Neural progenitor cell (in vitro differentiated cells): ENCODE results near the gene LTB4R. TPM values are rescaled to one million over a fixed set of nuclear protein-coding genes. Genes with fewer than 3 reads are reported as not detected.

Source experiments
- DNase-seq: peaks from one replicate; pipeline ENCODE4 v3.0.0-alpha.2; 2016; ENCODE audit warnings: low spot score
- H2AFZ ChIP-seq: fragments of 200-600 bp; sonication (generic); replicated peaks from 2 replicates; pipeline ENCODE4 v1.6.1; 2016; ENCODE audit warnings: antibody characterized with exemption
- H3F3A ChIP-seq: fragments of 200-600 bp; sonication (generic); 2 replicates; pipeline ENCODE4 v1.6.1; 2016; ENCODE audit warnings: antibody characterized with exemption, low read depth
- H3K27ac ChIP-seq: fragments of 200-600 bp; sonication (generic); 2 replicates; pipeline ENCODE4 v1.5.1; 2016; ENCODE audit warnings: mild to moderate bottlenecking
- H3K27me3 ChIP-seq: fragments of 200-600 bp; sonication (generic); 2 replicates; pipeline ENCODE4 v1.6.1; 2016; ENCODE audit warnings: mild to moderate bottlenecking, moderate library complexity
- H3K36me3 ChIP-seq: fragments of 200-600 bp; sonication (generic); 2 replicates; pipeline ENCODE4 v1.5.1; 2016
- H3K4me1 ChIP-seq: fragments of 200-600 bp; sonication (generic); 2 replicates; pipeline ENCODE4 v1.6.1; 2016; ENCODE audit warnings: mixed run types
- H3K4me2 ChIP-seq: fragments of 200-600 bp; sonication (generic); 2 replicates; pipeline ENCODE4 v1.6.1; 2016
- H3K4me3 ChIP-seq: fragments of 200-600 bp; sonication (generic); 2 replicates; pipeline ENCODE4 v1.5.1; 2016
- H3K79me2 ChIP-seq: fragments of 200-600 bp; sonication (generic); 2 replicates; pipeline ENCODE4 v1.6.1; 2016; ENCODE audit warnings: low read depth
- H3K9ac ChIP-seq: fragments of 200-600 bp; sonication (generic); 2 replicates; pipeline ENCODE4 v1.6.1; 2016
- H3K9me3 ChIP-seq: fragments of 200-600 bp; sonication (generic); 2 replicates; pipeline ENCODE4 v1.5.1; 2016; ENCODE audit warnings: low read depth
- H4K20me1 ChIP-seq: fragments of 200-600 bp; sonication (generic); 2 replicates; pipeline ENCODE4 v1.6.1; 2016; ENCODE audit warnings: low read depth
- H3K27ac Mint-ChIP-seq: 3 replicates; pipeline ENCODE4 v1.8.0; 2021; ENCODE audit warnings: mixed read lengths
- H3K27me3 Mint-ChIP-seq: 2 replicates; pipeline ENCODE4 v1.8.0; 2022; ENCODE audit warnings: low read depth, mild to moderate bottlenecking, inconsistent platforms, moderate library complexity, mixed read lengths; ENCODE audit not compliant: insufficient read depth
- H3K36me3 Mint-ChIP-seq: 3 replicates; pipeline ENCODE4 v1.8.0; 2021; ENCODE audit warnings: mixed read lengths
- H3K4me1 Mint-ChIP-seq: 3 replicates; pipeline ENCODE4 v1.8.0; 2021; ENCODE audit warnings: mixed read lengths
- H3K4me3 Mint-ChIP-seq: 3 replicates; pipeline ENCODE4 v1.8.0; 2021; ENCODE audit warnings: mild to moderate bottlenecking, moderate library complexity, mixed read lengths
- H3K9me3 Mint-ChIP-seq: 3 replicates; pipeline ENCODE4 v1.8.0; 2020; ENCODE audit warnings: mixed read lengths
- EZH2 ChIP-seq: fragments of 200-600 bp; sonication (generic); IDR thresholded peaks from 2 replicates; pipeline ENCODE4 v1.6.1; 2017; ENCODE audit warnings: antibody characterized with exemption, mild to moderate bottlenecking, moderate library complexity
- EZH2phosphoT487 ChIP-seq: fragments of 200-600 bp; sonication (generic); IDR thresholded peaks from 2 replicates; pipeline ENCODE4 v1.6.1; 2017; ENCODE audit warnings: antibody characterized with exemption
- total RNA-seq: library from RNA; depleted of rRNA; stranded (reverse); fragments of >200 nt; gene quantifications from 2 replicates; pipeline ENCODE4 v1.2.3, GENCODE V29; 2015; ENCODE audit warnings: low replicate concordance
- TF ChIP-seq, protein P1 (sequence below): fragments of 200-600 bp; sonication (generic); IDR thresholded peaks from 2 replicates; pipeline ENCODE4 v1.5.1; 2017; ENCODE audit warnings: antibody characterized with exemption, mild to moderate bottlenecking

LTB4R gene
- total RNA-seq, 1 donor from 2014 or later = 1.9 TPM

DNA sequence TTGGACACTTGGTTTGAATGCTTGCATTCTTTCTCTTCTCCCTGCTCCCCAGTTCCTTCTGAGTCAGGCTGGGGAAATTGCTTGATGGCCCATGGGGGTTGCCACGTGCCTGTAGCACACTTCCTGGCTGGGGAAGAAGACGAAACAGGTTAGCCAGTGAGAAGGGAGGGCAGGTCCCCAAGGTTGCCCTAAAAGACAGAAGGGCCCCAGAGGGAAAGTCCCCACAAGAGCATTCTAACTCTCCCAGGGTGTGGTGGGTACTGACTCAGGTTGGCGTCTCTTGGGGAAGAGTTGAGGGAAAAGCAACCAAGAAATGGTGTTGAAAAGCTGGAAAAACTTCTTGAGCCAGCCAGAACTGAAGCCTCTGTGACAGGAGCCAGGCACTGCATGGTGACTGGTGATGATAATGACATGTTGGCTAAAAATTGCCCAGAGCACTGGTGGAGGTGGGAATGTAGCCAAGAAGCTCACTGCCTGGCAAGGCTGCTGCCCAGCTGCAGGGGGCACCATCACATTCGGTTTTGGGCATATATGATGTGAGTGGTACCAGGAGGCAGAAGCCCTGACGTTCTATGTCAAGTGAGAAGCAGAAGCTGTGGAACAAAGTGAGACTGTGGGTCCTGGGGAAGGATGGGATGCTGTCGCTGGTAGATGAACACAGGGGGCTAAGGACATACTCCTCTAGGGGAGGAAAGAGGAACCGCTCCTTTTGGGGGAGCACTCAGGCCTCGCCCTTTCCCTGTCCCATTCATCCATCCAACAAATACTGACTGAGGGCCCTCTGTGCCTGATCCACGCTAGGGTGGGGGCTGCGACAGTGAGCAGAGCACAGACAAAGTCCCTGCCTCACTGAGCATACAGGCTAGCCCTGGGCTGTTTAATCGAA is 31.8 kb upstream of the LTB4R start:
- no peaks in the 10 kb centered on the region for H3K9me3 Mint-ChIP-seq
- no peaks in the 10 kb centered on the region for H3K36me3 Mint-ChIP-seq
- Histone ChIP-seq H4K20me1 (no peaks in the 10 kb centered on the region), H3K27me3 (no peaks in the 10 kb centered on the region), H3K9me3 (no peaks in the 10 kb centered on the region), H3K79me2 (no peaks in the 10 kb centered on the region), H3K4me1 (no peaks in the 10 kb centered on the region), H3K4me3 (no peak overlapping the region), H3K9ac (no peak overlapping the region), H2AFZ (no peak overlapping the region), H3K4me2 (no peak overlapping the region), H3F3A (no peaks in the 10 kb centered on the region), H3K27ac (no peak overlapping the region), H3K36me3 (no peaks in the 10 kb centered on the region)
- DNase-seq = no peak
- no peaks in the 10 kb centered on the region for H3K4me1 Mint-ChIP-seq
- no peak overlapping the region for H3K27ac Mint-ChIP-seq
- H3K27me3 Mint-ChIP-seq = peaks cover 2% of the 10 kb centered on the region
- H3K4me3 Mint-ChIP-seq = no peak overlapping the region
- TF ChIP-seq EZH2phosphoT487 (no peak), EZH2 (no peak)
- TF ChIP-seq, protein P1, sequence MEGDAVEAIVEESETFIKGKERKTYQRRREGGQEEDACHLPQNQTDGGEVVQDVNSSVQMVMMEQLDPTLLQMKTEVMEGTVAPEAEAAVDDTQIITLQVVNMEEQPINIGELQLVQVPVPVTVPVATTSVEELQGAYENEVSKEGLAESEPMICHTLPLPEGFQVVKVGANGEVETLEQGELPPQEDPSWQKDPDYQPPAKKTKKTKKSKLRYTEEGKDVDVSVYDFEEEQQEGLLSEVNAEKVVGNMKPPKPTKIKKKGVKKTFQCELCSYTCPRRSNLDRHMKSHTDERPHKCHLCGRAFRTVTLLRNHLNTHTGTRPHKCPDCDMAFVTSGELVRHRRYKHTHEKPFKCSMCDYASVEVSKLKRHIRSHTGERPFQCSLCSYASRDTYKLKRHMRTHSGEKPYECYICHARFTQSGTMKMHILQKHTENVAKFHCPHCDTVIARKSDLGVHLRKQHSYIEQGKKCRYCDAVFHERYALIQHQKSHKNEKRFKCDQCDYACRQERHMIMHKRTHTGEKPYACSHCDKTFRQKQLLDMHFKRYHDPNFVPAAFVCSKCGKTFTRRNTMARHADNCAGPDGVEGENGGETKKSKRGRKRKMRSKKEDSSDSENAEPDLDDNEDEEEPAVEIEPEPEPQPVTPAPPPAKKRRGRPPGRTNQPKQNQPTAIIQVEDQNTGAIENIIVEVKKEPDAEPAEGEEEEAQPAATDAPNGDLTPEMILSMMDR = peak; percentile 11

DNA sequence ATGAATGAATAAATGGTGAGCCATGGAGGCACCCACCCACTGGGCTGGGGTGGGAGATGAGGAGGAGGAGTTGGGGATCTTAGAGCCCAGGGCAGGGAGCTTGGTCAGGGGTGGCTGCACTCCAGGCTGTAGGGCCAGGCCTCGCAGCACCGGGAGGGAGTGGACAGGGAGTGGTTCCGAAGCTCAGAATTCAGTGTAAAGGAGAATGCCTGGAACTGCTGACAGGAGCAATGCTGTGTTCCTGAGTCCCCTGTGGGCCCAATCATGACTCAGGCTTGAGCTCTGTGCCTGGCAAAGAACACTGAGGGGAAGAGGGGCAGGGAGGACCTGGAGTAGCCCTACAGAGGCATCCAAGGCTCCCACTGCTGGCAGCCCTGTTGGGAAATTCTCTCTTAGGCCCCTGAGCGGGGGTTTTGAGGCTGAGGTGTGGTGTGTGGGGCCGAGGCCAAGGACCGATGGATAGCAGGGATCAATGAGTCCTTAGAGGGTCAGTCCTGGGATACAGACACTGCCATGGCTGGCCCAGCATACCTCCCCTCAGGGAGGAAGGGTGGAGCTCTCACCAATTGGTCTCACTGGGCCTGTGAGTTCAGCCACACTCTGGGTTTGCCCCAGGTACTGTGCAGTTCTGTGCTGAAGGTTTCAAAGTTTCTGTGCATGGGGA is 30.4 kb upstream of the LTB4R start:
- Mint-ChIP-seq H3K27ac (peak overlapping the region; percentile 44), H3K36me3 (no peaks in the 10 kb centered on the region), H3K4me3 (no peak overlapping the region)

DNA sequence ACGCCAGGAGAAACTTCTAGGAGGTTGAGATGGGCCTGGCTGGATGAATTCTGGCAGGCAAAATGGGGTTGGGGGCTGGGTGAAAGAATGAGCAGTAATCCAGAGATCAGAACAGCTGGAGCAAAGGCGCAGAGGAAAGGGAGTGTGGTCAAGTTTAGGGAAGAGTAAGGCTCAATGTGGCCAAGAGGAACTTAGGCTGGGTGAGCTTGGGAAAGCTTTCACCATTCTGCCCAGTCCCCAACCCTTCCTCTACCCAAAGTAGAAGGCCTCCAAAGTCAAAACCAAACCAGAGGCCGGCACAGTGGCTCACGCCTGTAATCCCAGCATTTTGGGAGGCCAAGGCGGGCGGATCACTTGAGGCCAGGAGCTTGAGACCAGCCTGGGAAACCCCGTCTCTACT is 29.7 kb upstream of the LTB4R start:
- H2AFZ ChIP-seq = no peak overlapping the region
- TF ChIP-seq, protein P1 = no peak
- no peak for TF ChIP-seq EZH2phosphoT487
- TF ChIP-seq EZH2 = no peak
- peaks cover 4% of the 10 kb centered on the region for H3K27me3 Mint-ChIP-seq
- no peak overlapping the region for H3K27ac Mint-ChIP-seq
- DNase-seq = no peak
- no peak overlapping the region for H3K27ac ChIP-seq
- no peak overlapping the region for H3K4me2 ChIP-seq
- no peak overlapping the region for H3K4me3 ChIP-seq
- H3K4me3 Mint-ChIP-seq = no peak overlapping the region
- no peaks in the 10 kb centered on the region for H3F3A ChIP-seq
- no peaks in the 10 kb centered on the region for H3K27me3 ChIP-seq
- no peaks in the 10 kb centered on the region for H3K9me3 ChIP-seq
- H3K4me1 Mint-ChIP-seq = no peaks in the 10 kb centered on the region
- no peaks in the 10 kb centered on the region for H3K79me2 ChIP-seq
- H4K20me1 ChIP-seq = no peaks in the 10 kb centered on the region
- H3K9me3 Mint-ChIP-seq = no peaks in the 10 kb centered on the region
- no peaks in the 10 kb centered on the region for H3K4me1 ChIP-seq
- H3K36me3 Mint-ChIP-seq = no peaks in the 10 kb centered on the region
- no peaks in the 10 kb centered on the region for H3K36me3 ChIP-seq
- H3K9ac ChIP-seq = no peak overlapping the region

More for the DNA sequence above, 30.4 kb upstream of the LTB4R start:
- no peak for DNase-seq
- Histone ChIP-seq H3K4me1 (no peaks in the 10 kb centered on the region), H3K27me3 (no peaks in the 10 kb centered on the region), H3K9me3 (no peaks in the 10 kb centered on the region), H2AFZ (no peak overlapping the region), H3F3A (no peaks in the 10 kb centered on the region), H3K4me3 (no peak overlapping the region), H3K79me2 (no peaks in the 10 kb centered on the region), H4K20me1 (no peaks in the 10 kb centered on the region), H3K4me2 (no peak overlapping the region), H3K27ac (no peak overlapping the region), H3K9ac (no peak overlapping the region), H3K36me3 (no peaks in the 10 kb centered on the region)
- H3K27me3 Mint-ChIP-seq = peaks cover 4% of the 10 kb centered on the region
- TF ChIP-seq EZH2phosphoT487 (no peak), EZH2 (no peak)
- TF ChIP-seq, protein P1 = no peak
- no peaks in the 10 kb centered on the region for H3K9me3 Mint-ChIP-seq
- no peaks in the 10 kb centered on the region for H3K4me1 Mint-ChIP-seq
